Hepatocyte (in vitro differentiated cells): Measurements from ENCODE around the gene RNF32. TPM values are rescaled to one million over a fixed set of nuclear protein-coding genes. Genes with fewer than 3 reads are reported as not detected.

Source experiments
- DNase-seq: peaks from one replicate; pipeline ENCODE4 v3.0.0-alpha.2; 2016; ENCODE audit warnings: low spot score
- H2AFZ ChIP-seq: fragments of 200-600 bp; sonication (generic); 2 replicates; pipeline ENCODE4 v1.6.0; 2016; ENCODE audit warnings: antibody characterized with exemption, mild to moderate bottlenecking
- H3K27ac ChIP-seq: fragments of 200-600 bp; sonication (generic); 2 replicates; pipeline ENCODE4 v1.5.1; 2016; ENCODE audit warnings: mild to moderate bottlenecking
- H3K27me3 ChIP-seq: fragments of 200-600 bp; sonication (generic); 2 replicates; pipeline ENCODE4 v1.6.1; 2016
- H3K36me3 ChIP-seq: fragments of 200-600 bp; sonication (generic); replicated peaks from 2 replicates; pipeline ENCODE4 v1.5.1; 2016; ENCODE audit warnings: low read depth; ENCODE audit not compliant: insufficient read depth
- H3K4me1 ChIP-seq: fragments of 200-600 bp; sonication (generic); 2 replicates; pipeline ENCODE4 v1.5.1; 2016; ENCODE audit warnings: mild to moderate bottlenecking, moderate library complexity; ENCODE audit not compliant: insufficient read depth
- H3K4me2 ChIP-seq: fragments of 200-600 bp; sonication (generic); 2 replicates; pipeline ENCODE4 v1.6.0; 2016
- H3K4me3 ChIP-seq: fragments of 200-600 bp; sonication (generic); 2 replicates; pipeline ENCODE4 v1.5.1; 2016; ENCODE audit warnings: mild to moderate bottlenecking
- H3K79me2 ChIP-seq: fragments of 200-600 bp; sonication (generic); 2 replicates; pipeline ENCODE4 v1.6.0; 2017; ENCODE audit warnings: mild to moderate bottlenecking
- H3K9me2 ChIP-seq: fragments of 200-600 bp; sonication (generic); replicated peaks from 2 replicates; pipeline ENCODE4 v1.6.0; 2017; ENCODE audit warnings: mild to moderate bottlenecking; ENCODE audit not compliant: insufficient read depth
- H3K9me3 ChIP-seq: fragments of 200-600 bp; sonication (generic); 2 replicates; pipeline ENCODE4 v1.5.1; 2016; ENCODE audit warnings: low read depth, mild to moderate bottlenecking
- H4K20me1 ChIP-seq: fragments of 200-600 bp; sonication (generic); 2 replicates; pipeline ENCODE4 v1.6.0; 2016; ENCODE audit warnings: mild to moderate bottlenecking; ENCODE audit not compliant: insufficient read depth, poor library complexity, severe bottlenecking
- CTCF ChIP-seq: fragments of 200-600 bp; sonication (generic); IDR thresholded peaks from 2 replicates; pipeline ENCODE4 v1.5.1; 2016; ENCODE audit warnings: antibody characterized with exemption, mild to moderate bottlenecking; ENCODE audit not compliant: poor library complexity
- EZH2 ChIP-seq: fragments of 200-600 bp; sonication (generic); IDR thresholded peaks from 2 replicates; pipeline ENCODE4 v1.6.1; 2016; ENCODE audit warnings: antibody characterized with exemption, mild to moderate bottlenecking, borderline replicate concordance
- EZH2phosphoT487 ChIP-seq: fragments of 200-600 bp; sonication (generic); IDR thresholded peaks from one replicate; pipeline ENCODE4 v1.6.1; 2018; ENCODE audit warnings: antibody characterized with exemption, mild to moderate bottlenecking, low read depth, moderate library complexity; ENCODE audit not compliant: unreplicated experiment, severe bottlenecking
- WGBS: methylation state at CpG from one replicate; pipeline ENCODE4 v1.1.6; 2016; ENCODE audit warnings: low lambda C conversion rate; ENCODE audit errors: missing lambda C conversion rate; 5-methylcytosine and 5-hydroxymethylcytosine counted together
- polyA plus RNA-seq: library from polyadenylated mRNA; unstranded; fragments of >200 nt; fragmentation: Nextera tagmentation; extraction: Ambion mirVana; gene quantifications from 2 replicates; pipeline ENCODE4 v1.2.1, GENCODE V29; 2016
- total RNA-seq: library from RNA; depleted of rRNA; stranded (reverse); fragments of >200 nt; gene quantifications from 2 replicates; pipeline ENCODE4 v1.2.3, GENCODE V29; 2014

Gene RNF32
- total and polyA plus RNA-seq, 2 experiments from 2014 or later = 1.4 to 2.9 TPM

DNA sequence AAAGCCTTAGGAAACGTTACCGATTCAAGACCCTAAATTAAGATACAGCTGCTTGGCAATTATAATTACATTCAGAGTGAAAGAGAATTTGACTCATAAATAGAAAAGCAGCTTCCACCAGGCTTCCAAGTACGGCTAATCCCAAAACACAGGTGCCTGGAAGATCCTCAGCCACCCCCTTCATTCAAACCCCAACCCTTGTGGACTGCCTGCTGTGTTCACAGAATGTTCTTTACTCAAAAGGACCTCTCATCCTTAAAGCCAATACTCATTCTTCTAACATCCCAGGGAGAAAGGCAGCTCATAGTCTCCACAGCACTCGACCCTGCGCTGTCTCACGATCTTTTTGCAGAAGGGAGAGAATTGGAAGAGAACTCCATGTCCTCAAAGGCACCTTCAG, 32.9 kb downstream of the RNF32 start:
- 88% methylated on average over 6 of the region's 6 CpGs for WGBS

DNA sequence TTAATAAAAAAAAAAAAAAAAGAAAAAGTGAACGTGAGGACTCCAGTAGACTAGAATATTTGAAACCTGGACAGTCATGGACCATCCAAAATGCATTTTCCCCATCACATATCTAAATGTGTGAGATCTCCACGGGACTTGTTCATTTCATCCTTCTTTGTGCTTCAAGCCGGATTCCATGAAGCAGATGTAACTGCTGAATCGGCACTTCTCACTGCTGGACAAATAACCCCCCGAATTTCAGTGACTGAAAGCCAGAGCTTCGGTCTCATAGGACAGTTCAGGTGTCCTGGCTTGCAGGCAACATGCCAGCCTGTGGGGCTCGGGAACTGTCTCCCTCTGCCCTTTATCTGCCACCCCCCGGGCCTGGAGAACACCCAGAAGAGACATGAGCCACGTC, 33.3 kb downstream of the RNF32 start:
- Histone ChIP-seq H3K27ac (no peak overlapping the region), H3K4me1 (peaks cover 1% of the 10 kb centered on the region), H4K20me1 (no peaks in the 10 kb centered on the region), H3K4me3 (no peak overlapping the region), H3K9me3 (no peaks in the 10 kb centered on the region), H3K79me2 (no peaks in the 10 kb centered on the region), H3K9me2 (no peaks in the 10 kb centered on the region), H3K27me3 (no peaks in the 10 kb centered on the region), H3K4me2 (no peak overlapping the region), H2AFZ (no peak overlapping the region), H3K36me3 (no peaks in the 10 kb centered on the region)
- WGBS = 94% methylated on average over 9 of the region's 9 CpGs
- DNase-seq = no peak
- TF ChIP-seq EZH2 (no peak), CTCF (no peak), EZH2phosphoT487 (no peak)

More for the DNA sequence above, 32.9 kb downstream of the RNF32 start:
- Histone ChIP-seq H2AFZ (no peak overlapping the region), H3K4me2 (no peak overlapping the region), H3K79me2 (no peaks in the 10 kb centered on the region), H3K4me1 (peaks cover 6% of the 10 kb centered on the region), H3K27me3 (no peaks in the 10 kb centered on the region), H3K9me2 (no peaks in the 10 kb centered on the region), H4K20me1 (no peaks in the 10 kb centered on the region), H3K27ac (no peak overlapping the region), H3K4me3 (no peak overlapping the region), H3K36me3 (no peaks in the 10 kb centered on the region), H3K9me3 (no peaks in the 10 kb centered on the region)
- DNase-seq = no peak
- TF ChIP-seq CTCF (no peak), EZH2 (no peak), EZH2phosphoT487 (no peak)

DNA sequence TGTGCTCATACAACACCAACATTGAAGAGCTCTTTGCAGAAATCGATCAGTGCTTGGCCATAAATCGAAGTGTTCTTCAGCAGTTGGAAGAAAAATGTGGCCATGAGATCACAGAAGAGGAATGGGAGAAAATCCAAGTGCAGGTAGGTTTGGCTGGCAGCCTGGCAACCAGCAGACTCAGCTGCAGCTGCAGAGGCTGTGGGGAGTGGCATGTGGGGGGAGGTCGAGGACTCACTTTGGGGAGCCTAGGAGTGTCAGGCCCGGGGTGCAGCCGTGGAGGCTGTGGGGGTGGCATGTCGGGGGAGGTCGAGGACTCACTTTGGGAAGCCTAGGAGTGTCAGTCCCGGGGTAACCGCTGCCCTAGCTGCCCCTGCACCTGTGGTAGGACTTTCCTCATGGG, 35.1 kb downstream of the RNF32 start:
- WGBS = 94% methylated on average over 8 of the region's 9 CpGs
- no peak overlapping the region for H2AFZ ChIP-seq
- H3K79me2 ChIP-seq = no peaks in the 10 kb centered on the region
- DNase-seq = no peak
- no peak overlapping the region for H3K4me2 ChIP-seq
- no peak overlapping the region for H3K4me3 ChIP-seq
- no peak overlapping the region for H3K27ac ChIP-seq
- no peaks in the 10 kb centered on the region for H3K36me3 ChIP-seq
- H4K20me1 ChIP-seq = no peaks in the 10 kb centered on the region
- no peaks in the 10 kb centered on the region for H3K9me2 ChIP-seq
- H3K9me3 ChIP-seq = no peaks in the 10 kb centered on the region
- no peaks in the 10 kb centered on the region for H3K27me3 ChIP-seq
- TF ChIP-seq EZH2phosphoT487 = no peak
- TF ChIP-seq CTCF = no peak
- TF ChIP-seq EZH2 = no peak
- H3K4me1 ChIP-seq = no peaks in the 10 kb centered on the region

- WGBS = 96% methylated on average over 19 of the region's 19 CpGs
Measured at GRCh38 chr7:156676263-156676662, 35.7 kb downstream of the RNF32 start.

More at GRCh38 chr7:156676263-156676662, 35.7 kb downstream of the RNF32 start:
- no peaks in the 10 kb centered on the region for H3K9me2 ChIP-seq
- DNase-seq = no peak
- no peak overlapping the region for H3K4me3 ChIP-seq
- no peaks in the 10 kb centered on the region for H3K79me2 ChIP-seq
- no peak for TF ChIP-seq EZH2phosphoT487
- TF ChIP-seq EZH2 = no peak
- no peak for TF ChIP-seq CTCF
- H4K20me1 ChIP-seq = no peaks in the 10 kb centered on the region
- H3K9me3 ChIP-seq = no peaks in the 10 kb centered on the region
- H3K36me3 ChIP-seq = no peaks in the 10 kb centered on the region
- no peaks in the 10 kb centered on the region for H3K4me1 ChIP-seq
- no peak overlapping the region for H2AFZ ChIP-seq
- no peaks in the 10 kb centered on the region for H3K27me3 ChIP-seq
- H3K27ac ChIP-seq = no peak overlapping the region
- H3K4me2 ChIP-seq = no peak overlapping the region
